Stimulated activated CD8-positive, alpha-beta memory T cell treated with anti-CD3 and anti-CD28 coated beads, Interleukin-12 subunit alpha, Interleukin-12 subunit beta, amount 100 ng/mL, for 24 hours (primary cell): Measurements from ENCODE around the gene NEGR1.

Experiments
- DNase-seq: peaks from one replicate; pipeline ENCODE4 v3.0.0-alpha.2; 2020; ENCODE audit errors: extremely low read depth

NEGR1 gene

GRCh38 chr1:71695084-71695483 is 587.3 kb downstream of the NEGR1 start:
- no peak for DNase-seq

GRCh38 chr1:71693581-71693980 is 588.8 kb downstream of the NEGR1 start:
- no peak for DNase-seq

DNA sequence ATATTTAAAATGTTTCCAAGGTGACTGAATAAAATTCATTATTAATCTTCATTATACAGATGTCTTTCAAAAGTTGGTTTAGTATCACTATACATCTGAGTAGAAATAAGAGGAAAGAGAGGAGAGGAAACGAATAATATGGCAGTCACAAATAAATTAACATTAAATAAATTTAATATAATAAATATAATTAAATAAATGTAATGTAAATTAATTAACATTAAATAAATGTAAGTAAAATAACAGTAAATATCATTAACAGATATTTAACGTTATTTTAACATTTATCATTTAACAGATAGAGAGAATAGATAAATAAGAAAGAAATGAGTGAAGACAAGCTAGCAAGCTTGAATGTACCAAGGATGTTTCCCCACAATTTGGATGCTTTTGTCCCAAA is 592.7 kb downstream of the NEGR1 start:
- no peak for DNase-seq

- DNase-seq: no peak
Measured at GRCh38 chr1:71687376-71687775, 595.0 kb downstream of the NEGR1 start.

DNA sequence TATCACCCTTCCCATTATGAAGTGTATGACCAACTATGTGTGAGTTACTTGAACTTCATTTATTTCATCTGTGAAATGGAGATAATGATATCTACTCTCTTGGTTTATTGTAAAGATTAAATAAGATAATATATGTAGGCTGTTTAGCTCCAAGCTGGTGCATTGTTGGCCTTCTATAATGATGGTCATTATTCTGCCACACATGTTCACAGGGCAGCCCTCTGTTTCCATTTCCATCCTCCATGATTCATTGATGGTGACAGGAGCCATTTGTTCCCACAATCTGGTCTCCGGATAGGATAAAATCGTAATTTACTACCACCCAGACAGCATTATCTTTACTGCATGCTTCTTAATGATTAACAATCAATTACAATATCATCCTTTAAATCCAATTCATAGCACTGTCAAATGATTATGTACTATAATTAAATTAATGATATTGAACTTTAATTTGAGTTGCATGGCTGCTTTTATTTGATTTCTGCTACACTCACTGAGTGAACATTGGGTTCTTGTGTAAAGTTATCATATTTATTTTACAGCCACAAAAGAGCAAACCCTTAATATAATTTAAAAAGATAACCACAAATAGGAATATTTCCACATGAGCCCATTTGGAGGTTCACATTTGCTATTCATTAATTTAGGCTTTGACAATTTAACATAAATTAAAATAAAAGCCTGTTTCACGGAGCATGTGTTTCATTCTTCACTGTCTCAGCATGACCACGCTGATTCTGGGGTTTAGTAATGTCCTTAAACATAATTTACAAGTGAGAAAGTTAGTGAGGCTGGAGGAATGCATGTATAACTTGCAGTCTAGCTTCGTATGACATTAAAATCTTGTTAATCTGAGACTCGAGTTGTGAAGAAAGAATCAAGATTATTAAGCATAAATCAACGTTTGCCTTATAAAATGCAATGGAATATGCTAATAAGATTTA is 605.1 kb downstream of the NEGR1 start:
- DNase-seq: no peak

DNA sequence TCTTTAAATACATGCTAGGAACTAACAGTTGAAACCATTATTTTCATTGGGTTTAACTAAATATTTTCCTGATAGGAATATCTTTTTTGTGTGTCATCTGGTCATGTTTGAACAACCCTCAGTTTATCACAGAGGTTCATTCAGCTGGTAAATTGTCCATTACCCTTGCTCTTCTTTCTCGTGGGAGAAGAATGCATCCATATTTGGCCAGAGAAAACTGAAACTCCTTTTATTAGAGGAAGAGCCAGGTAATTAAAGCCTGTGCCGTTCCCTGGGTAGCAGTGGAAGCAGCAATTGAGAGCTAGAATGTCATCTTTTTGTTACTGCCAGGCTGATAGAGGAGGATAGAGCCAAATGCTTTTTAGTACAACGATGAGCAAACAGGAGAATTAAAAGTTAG is 614.3 kb downstream of the NEGR1 start:
- no peak for DNase-seq

- no peak for DNase-seq
Measured at GRCh38 chr1:71667216-71667615, 615.1 kb downstream of the NEGR1 start.

- DNase-seq: no peak
Measured at GRCh38 chr1:71666609-71667008, 615.7 kb downstream of the NEGR1 start.

- no peak for DNase-seq
Measured at GRCh38 chr1:71660411-71660810, 621.9 kb downstream of the NEGR1 start.

DNA sequence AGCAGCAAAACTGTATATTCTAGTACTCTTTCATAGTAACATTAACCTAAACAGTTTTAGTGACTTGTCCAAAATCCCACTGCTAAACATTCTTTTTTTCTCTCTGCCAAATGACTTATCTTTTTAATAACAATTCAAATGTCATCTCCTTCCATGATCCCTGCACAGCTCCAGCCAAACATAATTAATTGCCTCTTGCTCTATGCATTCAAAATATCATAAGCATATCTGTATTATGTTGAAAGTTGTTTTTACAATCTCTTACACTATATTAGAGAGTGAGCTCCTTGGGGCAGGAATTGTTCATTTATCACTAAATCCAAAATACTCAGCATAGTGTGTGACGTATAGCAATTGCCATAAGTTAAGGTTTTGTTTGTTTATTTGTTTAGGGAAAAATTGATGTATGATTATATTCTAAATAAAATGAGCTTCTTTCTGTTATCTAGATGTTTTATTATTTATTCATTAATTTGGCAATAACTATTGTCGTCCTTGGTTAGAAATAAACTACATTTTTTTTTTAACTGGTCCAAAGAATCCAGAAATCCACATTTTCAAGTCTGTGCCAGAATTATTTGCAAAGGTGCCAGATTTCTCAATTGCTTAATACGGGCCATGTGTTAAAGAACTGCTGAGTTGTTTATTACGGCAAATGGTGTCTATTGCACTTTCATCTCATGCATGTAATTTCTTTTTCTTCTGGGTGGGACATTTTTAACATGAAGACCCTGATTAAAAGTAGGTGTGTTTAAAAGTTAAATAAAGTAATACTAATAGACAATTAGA is 624.3 kb downstream of the NEGR1 start:
- DNase-seq: no peak

GRCh38 chr1:71656902-71657301 is 625.4 kb downstream of the NEGR1 start:
- no peak for DNase-seq

DNA sequence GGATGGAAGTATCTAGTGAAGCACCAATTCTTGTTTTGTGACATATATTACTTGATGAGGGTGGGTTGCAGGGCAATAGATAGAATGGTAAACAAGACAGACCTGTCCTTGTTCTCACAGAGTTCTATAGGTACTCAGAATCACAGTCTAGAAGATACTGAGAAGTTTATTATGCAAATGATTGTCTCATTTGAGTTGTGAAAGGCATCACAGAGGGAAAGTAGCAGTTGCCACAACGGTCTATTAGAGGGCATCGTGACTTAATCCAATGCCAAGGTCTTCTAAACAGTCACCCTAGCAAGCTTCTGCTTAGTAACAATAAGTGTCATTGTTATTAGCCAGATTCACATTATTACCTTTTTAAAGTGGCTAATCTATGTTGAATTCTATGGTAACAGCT is 626.7 kb downstream of the NEGR1 start:
- no peak for DNase-seq

- no peak for DNase-seq
Measured at GRCh38 chr1:71653952-71654351, 628.4 kb downstream of the NEGR1 start.

DNA sequence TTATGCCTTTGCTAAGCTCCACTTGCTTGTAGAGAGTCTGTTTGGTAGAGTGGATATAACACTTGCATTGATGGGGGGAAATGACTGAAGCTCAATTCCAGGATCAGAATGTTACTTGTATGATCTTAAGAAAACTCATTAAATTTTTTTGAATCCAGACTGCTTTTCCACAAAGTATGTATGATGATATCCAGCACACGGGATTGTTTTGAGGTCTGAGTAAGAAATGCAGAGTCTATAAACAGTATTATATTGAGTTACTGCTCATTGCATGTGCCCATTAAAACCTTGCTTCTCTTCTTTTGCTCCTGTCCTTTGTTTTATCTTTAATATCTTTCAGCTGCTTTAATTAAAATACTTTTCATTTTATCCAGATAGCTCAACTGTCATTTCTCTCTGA is 631.1 kb downstream of the NEGR1 start:
- DNase-seq: no peak

DNA sequence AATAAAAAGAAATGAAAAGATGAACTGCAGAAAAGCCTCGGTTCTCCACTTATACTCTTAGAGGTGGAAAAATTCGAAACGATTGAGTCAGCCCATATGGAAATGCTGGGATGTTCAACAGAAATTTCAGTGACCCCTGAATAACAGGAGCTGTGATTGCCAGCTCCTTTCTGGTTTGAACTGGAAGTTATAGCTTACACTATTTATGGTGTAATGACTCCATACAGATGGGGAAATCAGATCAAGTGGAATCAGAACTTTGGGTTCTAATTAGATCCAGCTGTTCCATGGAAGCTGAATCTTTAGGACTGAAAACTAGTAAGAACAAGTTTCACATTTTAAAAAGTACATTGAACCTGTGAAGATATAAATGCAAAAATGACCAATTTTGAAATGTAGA is 632.2 kb downstream of the NEGR1 start:
- DNase-seq: no peak

DNA sequence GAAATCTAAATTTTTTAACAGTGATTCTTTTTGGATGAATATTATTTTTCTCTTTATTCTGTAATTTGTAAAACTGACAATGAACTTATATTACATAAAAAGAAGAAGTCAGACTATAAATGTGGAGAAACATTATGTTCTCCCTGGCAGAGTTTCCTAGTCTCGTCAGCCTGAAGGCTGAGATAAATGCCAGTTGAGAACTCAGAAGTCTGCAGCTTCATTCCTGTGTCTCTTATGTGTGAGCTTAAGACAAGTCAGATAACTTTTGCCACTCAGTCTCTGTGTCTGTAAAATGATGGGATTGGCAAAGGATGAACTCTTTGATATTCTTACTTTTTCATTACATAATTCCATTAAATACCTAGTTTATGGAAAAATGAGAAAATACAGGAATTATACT is 632.7 kb downstream of the NEGR1 start:
- DNase-seq: no peak

DNA sequence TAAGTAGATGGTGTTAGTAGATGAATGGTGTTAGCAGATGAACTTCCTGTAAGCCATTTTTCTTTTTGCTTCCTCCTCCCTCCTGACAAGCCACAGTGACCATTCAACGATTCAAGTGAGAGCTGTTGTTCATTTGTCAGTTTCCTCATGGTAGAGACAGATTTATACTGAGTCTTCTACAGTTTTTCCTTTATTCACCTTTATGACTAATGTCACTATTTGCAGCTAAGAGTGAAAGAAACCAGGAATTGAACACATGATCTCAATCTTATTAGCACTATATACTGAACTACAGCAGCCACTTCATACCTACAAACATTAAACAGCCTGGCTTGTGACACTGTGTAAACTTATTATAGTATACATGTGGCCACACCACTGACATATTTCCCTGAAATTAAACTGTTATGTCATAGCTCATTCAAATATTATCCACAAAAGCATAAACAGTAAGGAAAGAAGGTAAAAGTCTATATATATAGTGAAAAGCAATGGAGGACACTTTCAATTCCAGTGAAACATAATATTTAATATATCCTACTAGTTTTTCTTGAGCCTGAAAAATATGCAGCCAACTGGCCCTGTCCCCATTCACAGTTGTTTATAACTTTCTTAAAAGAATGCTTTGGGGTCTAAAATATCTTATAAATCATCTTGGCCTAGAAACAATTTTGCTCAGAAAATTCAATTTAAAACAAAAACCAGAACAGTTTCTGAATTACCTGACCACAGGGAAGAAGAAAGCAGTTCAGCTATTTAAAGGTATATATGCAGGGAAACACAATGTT is 634.6 kb downstream of the NEGR1 start:
- DNase-seq: no peak

- DNase-seq: no peak
Measured at GRCh38 chr1:71645015-71645414, 637.3 kb downstream of the NEGR1 start.

- DNase-seq: no peak
Measured at GRCh38 chr1:71641903-71642302, 640.4 kb downstream of the NEGR1 start.

DNA sequence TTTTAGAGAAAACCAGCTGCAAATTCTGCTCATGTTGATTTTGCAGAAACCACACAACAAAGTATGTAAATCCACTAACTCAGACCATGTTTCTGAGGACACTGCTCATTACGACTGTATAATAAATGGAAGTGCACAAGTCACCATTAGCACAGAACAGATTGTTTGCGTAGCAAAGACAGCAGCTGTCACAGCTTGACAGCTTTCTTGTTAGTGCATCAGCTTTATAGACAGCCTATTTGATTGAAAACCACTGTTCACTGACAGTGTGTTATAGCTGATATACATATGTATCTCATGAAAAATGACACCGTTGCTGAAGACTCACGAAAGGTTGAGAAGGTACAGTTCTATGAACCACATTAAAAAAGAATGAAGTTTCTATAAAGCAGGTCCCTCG is 641.3 kb downstream of the NEGR1 start:
- DNase-seq: no peak

GRCh38 chr1:71640116-71640515 is 642.2 kb downstream of the NEGR1 start:
- DNase-seq: no peak

- no peak for DNase-seq
Measured at GRCh38 chr1:71638081-71638766, 644.1 kb downstream of the NEGR1 start.
